ENCODE measurements around the gene SOX11.
"Not testable (repeated sequence)": the region's sequence is repeated elsewhere in the genome, so short reads cannot be mapped to it uniquely, and the experiment has no call there.

Gene SOX11

GRCh38 chr2:5691985-5692529, at the start of gene SOX11:
SOX11 (plus strand) TSS chr2:5692384; CDS start chr2:5692722, 338 bp downstream.
- no peak for FAIRE-seq

GRCh38 chr2:5652734-5653133, 39.5 kb upstream of the SOX11 start:
- FAIRE-seq = not testable (repeated sequence)

- not testable (repeated sequence) for FAIRE-seq
Observed at GRCh38 chr2:5653756-5654155, 38.4 kb upstream of the SOX11 start.

DNA sequence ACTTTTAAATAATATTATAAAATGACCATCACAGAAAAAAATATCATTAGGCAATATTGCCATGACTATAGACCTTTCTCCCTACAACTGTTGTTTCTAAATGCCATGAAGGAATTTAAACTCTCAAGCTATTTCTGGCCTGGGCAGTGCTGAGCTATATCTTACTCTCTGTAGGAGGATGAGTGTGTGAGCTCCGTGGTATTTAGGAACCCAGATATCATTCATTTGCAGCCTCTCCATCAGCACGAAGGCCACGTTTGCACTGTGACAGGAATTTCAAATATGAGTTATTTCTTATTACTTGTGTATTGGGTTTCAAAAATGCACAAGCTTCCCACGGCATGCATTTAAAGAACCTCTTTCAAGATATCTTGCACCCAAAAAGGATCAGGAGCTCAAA, 35.0 kb upstream of the SOX11 start:
- no peak for FAIRE-seq

DNA sequence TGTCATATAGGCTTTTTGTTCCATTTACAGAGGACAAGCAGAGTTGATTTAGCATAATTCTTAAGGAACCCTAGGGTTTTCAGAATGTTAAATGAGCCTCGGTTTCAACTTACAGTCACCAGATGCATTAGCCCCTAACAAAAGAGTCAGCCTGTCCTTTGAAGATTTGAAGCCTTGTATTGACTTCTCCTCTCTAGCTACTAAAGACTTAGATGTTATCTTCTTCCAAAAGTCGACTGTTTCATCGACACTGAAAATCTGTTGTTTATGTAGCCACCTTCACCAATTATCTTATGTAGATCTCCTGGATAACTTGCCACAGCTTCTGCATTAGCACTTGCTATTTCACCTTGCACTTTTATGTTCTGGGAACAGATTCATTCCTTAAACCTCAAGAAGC, 31.6 kb upstream of the SOX11 start:
- FAIRE-seq = no peak

DNA sequence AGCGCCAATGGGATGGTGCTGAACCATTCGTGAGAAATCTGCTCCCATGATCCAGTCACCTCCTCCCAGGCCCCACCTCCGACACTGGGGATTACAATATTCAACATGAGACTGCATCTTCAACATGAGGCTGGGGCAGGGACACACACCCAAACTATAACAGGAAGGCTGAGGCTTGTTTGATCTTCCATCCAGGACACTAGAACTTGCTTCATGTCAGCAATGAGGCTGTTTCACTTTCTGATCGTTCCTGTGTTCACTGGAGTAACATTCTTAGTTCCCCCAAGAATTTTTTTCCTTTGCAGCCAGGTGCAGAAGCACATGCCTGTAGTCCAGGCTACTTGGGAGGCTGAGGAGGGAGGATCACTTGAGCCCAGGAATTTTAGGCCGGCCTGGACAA, 30.8 kb upstream of the SOX11 start:
- no peak for FAIRE-seq

DNA sequence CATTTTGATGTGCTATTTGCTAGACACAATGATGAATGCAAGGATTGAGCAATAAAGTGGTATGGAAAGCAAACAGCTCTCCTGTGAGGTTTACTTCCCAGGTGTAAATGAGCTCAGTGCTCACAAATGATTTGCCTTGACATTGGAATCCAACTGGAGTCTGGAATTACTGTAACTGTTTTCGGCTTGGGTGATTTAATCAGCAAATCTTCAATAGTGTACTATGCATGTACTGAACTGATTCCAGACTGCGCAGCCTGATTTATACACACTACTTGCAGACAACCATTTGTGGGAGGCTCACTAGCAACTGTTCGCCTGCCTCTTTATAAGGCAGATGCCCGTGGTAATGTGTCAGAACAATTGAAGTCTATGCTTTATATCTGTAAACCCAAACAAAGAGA, 27.9 kb upstream of the SOX11 start:
- no peak for FAIRE-seq

- FAIRE-seq = no peak
Observed at GRCh38 chr2:5665066-5665465, 27.1 kb upstream of the SOX11 start.

DNA sequence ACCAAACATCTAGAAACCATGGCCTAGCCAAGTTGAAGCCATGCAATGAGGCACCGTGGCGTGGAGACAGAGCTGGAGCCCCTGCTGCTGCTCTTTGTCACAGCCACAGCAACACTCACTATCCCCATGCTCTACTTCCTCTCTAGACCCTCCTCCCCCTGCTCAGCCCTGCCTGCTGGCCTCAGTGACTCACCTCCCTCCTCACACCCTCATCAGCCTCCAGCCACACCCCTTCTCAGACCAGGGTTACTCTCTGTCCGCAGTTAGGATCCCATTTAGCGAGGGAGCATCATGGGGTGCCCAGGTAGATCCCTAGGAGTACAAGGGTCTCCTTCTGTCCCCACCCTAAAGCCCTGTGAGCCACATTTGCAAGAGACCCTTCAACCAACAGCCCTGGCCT, 25.4 kb upstream of the SOX11 start:
- no peak for FAIRE-seq

- FAIRE-seq = not testable (repeated sequence)
Observed at GRCh38 chr2:5667655-5668054, 24.5 kb upstream of the SOX11 start.

GRCh38 chr2:5668682-5669250, 23.4 kb upstream of the SOX11 start:
- FAIRE-seq = no peak

GRCh38 chr2:5672749-5673144, 19.4 kb upstream of the SOX11 start:
- no peak for FAIRE-seq

- FAIRE-seq = no peak
Observed at GRCh38 chr2:5673145-5674025, 18.8 kb upstream of the SOX11 start.

- no peak for FAIRE-seq
Observed at GRCh38 chr2:5674026-5674340, 18.2 kb upstream of the SOX11 start.

- FAIRE-seq = no peak
Observed at GRCh38 chr2:5677133-5677532, 15.1 kb upstream of the SOX11 start.

GRCh38 chr2:5683471-5683870, 8.7 kb upstream of the SOX11 start:
- no peak for FAIRE-seq

- no peak for FAIRE-seq
Observed at GRCh38 chr2:5685225-5685624, 7.0 kb upstream of the SOX11 start.

- FAIRE-seq = no peak
Observed at GRCh38 chr2:5686068-5686467, 6.1 kb upstream of the SOX11 start.

DNA sequence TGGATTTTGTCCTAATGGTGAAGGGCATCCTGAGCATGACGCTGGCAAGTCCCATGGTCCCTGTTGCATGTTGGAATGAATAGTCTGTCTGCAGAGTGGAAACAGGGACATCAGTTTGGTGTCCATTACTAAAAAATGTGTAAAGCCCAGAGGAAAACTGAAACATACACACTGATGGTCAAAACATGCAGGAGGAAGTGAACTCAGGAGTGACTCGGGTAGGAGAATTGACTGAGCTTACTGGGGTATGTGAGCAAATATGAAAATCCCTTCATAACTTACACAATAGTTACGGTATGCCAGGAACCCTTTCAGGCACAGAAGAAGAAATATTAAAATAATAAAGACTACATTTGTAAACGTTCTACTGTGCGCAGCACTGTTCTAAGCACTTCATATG, 5.6 kb upstream of the SOX11 start:
- no peak for FAIRE-seq

DNA sequence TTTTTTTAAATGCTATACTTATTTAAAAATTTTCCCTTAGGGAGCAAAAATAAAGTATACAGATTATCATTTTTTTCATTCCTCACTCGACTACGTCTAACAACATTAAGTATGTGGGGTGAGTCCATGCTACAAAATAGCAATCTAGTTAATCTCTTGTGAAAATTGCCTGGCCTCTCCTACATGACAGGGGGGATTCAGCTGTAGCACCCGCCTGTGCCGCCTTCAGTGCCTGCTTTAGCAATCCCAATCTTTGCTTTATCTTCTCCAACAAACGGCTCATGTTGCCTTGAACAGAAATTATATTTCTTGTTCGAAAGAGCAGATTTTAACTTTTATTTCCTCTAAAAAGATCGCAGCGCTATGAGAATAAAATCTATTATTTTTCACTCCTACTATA, 2.4 kb upstream of the SOX11 start:
- no peak for FAIRE-seq

GRCh38 chr2:5690286-5690685, 1.9 kb upstream of the SOX11 start:
- FAIRE-seq = no peak

GRCh38 chr2:5690718-5691220, 1.4 kb upstream of the SOX11 start:
- FAIRE-seq = no peak

GRCh38 chr2:5691221-5691984, 781 bp upstream of the SOX11 start:
- no peak for FAIRE-seq
